K562 (cell line): ENCODE data around the gene ASB18. TPM values are rescaled to one million over a fixed set of nuclear protein-coding genes. Genes with fewer than 3 reads are reported as not detected.

Experiments
- CHD7 ChIP-seq: fragments of 200-600 bp; sonication (generic); IDR thresholded peaks from one replicate; pipeline ENCODE4 v1.6.1; 2012; ENCODE audit warnings: mild to moderate bottlenecking, low read depth, low read length, inconsistent platforms
- ELF1 ChIP-seq: fragments of 200-800 bp; sonication (Bioruptor generic); IDR thresholded peaks from 2 replicates; pipeline ENCODE4 v1.6.1; 2016; ENCODE audit warnings: missing genetic modification characterization, missing compliant biosample characterization
- FIP1L1 ChIP-seq: fragments of 200-400 bp; formaldehyde crosslinking; IDR thresholded peaks from 2 replicates; pipeline ENCODE4 v1.6.1; 2018; ENCODE audit warnings: mild to moderate bottlenecking, low read depth, low read length; ENCODE audit not compliant: poor library complexity, severe bottlenecking
- RBM25 ChIP-seq: fragments of 200-400 bp; formaldehyde crosslinking; IDR thresholded peaks from 2 replicates; pipeline ENCODE4 v1.6.1; 2018; ENCODE audit warnings: low read length, low read depth, moderate library complexity; ENCODE audit not compliant: severe bottlenecking
- RFX1 ChIP-seq: fragments of 450-650 bp; IDR thresholded peaks from 2 replicates; pipeline ENCODE4 v1.6.1; 2016; ENCODE audit warnings: mild to moderate bottlenecking, moderate library complexity
- polyA plus RNA-seq, 8 experiments: library from polyadenylated mRNA; depleted of rRNA in 4 of 8; stranded (reverse) in 5 of 8; unstranded in 3 of 8; fragments of >200 nt; fragmentation: Nextera tagmentation in 2 of 8; fragmentation: Illumina TruSeq in 1 of 8; extraction: Ambion mirVana in 2 of 8; extraction: Trizol in 1 of 8; gene quantifications; 2 replicates each; pipeline versions ENCODE4 v1.2.1 to v1.2.3, GENCODE V29; 2011 to 2014; ENCODE audit warnings: inconsistent platforms in 1 of 8, missing spikeins in 1 of 8
- total RNA-seq, 7 experiments: library from RNA; depleted of rRNA in 6 of 7; stranded (reverse); fragments of >200 nt in 6 of 7; fragmentation: Illumina TruSeq in 2 of 7; extraction: Trizol in 2 of 7; gene quantifications; 2 replicates each; pipeline versions ENCODE4 v1.2.1 to v1.2.3, GENCODE V29; 2011 to 2021; ENCODE audit warnings: low replicate concordance in 1 of 7
- TF ChIP-seq, protein P1 (sequence below): fragments of 450-650 bp; IDR thresholded peaks from 2 replicates; pipeline ENCODE4 v1.6.1; 2016

Gene ASB18
- total and polyA plus RNA-seq, 9 of the 15 experiments (the other 6 are each of a cell fraction or from before 2014, with no cell fraction given) = not detected

- TF ChIP-seq FIP1L1 (no peak), CHD7 (no peak), RBM25 (no peak), ELF1 (tag) (no peak), RFX1 (no peak)
- TF ChIP-seq, protein P1, sequence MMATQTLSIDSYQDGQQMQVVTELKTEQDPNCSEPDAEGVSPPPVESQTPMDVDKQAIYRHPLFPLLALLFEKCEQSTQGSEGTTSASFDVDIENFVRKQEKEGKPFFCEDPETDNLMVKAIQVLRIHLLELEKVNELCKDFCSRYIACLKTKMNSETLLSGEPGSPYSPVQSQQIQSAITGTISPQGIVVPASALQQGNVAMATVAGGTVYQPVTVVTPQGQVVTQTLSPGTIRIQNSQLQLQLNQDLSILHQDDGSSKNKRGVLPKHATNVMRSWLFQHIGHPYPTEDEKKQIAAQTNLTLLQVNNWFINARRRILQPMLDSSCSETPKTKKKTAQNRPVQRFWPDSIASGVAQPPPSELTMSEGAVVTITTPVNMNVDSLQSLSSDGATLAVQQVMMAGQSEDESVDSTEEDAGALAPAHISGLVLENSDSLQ = no peak
These were observed 107.9 kb downstream of the ASB18 start (continued) for GRCh38 chr2:236156095-236156859.
